HFF-Myc (cell line): ENCODE data around the gene CORIN.
"Not testable (repeated sequence)": the region's sequence is repeated elsewhere in the genome, so short reads cannot be mapped to it uniquely, and the experiment has no call there.

Experiments used
- DNase-seq: peaks from one replicate; pipeline ENCODE4 v3.0.0-alpha.2; 2011; ENCODE audit warnings: low read depth; ENCODE audit errors: extremely low read depth
- H3K4me3 ChIP-seq: replicated peaks from 2 replicates; pipeline ENCODE4 v1.5.1; 2011; ENCODE audit warnings: low read depth, mild to moderate bottlenecking, control low read depth, low read length
- TF ChIP-seq, protein P1 (sequence below): IDR thresholded peaks from 2 replicates; pipeline ENCODE4 v1.5.1; 2012; ENCODE audit warnings: mild to moderate bottlenecking, low read depth, low read length, control low read depth; ENCODE audit errors: missing control alignments

The CORIN gene

DNA sequence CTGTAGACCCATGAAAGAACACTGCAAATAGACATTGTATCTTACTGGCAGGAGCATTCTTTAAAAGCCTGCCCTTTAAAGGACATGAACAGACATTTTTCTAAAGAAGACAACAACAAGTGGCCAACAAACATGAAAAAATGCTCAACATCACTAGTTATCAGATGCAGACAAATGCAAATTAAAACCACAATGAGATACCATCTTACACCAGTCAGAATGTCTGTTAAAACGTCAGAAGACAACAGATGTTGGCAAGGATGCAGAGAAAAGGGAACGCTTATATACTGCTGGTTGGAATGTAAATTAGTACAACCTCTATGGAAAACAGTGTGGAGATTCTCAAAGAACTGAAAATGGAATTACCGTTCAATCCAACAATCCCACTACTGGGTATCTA, 275.6 kb downstream of the CORIN start:
- TF ChIP-seq, protein P1, sequence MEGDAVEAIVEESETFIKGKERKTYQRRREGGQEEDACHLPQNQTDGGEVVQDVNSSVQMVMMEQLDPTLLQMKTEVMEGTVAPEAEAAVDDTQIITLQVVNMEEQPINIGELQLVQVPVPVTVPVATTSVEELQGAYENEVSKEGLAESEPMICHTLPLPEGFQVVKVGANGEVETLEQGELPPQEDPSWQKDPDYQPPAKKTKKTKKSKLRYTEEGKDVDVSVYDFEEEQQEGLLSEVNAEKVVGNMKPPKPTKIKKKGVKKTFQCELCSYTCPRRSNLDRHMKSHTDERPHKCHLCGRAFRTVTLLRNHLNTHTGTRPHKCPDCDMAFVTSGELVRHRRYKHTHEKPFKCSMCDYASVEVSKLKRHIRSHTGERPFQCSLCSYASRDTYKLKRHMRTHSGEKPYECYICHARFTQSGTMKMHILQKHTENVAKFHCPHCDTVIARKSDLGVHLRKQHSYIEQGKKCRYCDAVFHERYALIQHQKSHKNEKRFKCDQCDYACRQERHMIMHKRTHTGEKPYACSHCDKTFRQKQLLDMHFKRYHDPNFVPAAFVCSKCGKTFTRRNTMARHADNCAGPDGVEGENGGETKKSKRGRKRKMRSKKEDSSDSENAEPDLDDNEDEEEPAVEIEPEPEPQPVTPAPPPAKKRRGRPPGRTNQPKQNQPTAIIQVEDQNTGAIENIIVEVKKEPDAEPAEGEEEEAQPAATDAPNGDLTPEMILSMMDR, result no peak

DNA sequence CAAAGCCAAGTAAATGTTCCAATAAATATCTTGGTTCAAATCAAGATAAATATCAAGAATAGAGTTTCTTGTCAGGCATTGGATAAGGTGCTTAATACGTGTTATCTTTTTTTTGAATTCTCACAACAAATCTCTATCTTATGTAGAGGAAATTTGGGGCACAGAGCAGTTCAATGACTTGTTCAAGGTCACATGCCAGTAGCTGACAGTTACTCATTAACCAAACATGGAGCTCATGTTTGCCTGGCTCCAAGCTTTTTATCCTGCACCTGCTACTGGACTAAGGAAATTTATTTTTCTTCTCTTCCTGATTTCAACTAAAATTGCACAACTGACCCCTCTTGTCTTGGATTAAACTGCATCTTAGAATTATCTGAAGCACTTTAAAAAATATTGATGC, 276.5 kb downstream of the CORIN start:
- TF ChIP-seq, protein P1, result no peak

More for the DNA sequence above, 275.6 kb downstream of the CORIN start:
- no peak overlapping the region for H3K4me3 ChIP-seq
- DNase-seq, result no peak

DNA sequence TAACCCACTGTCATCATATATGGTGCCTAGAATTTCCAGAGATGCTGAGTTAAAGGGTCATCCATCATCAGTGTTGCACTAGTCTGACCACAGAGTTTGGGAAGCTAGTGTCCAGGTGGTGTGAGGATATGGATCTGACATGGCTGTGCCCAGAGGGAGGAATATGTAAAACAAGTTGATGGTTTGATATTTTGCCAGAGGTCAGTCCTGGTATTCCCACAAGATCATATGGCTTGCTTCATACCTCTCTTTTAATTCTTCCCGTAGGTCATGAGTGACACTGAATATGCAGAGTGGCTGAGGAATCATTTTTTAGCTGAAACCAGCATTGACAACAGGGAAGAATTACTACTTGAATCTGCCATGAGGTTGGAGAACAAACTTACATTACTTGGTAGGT, 277.2 kb downstream of the CORIN start:
- H3K4me3 ChIP-seq, result no peak overlapping the region
- TF ChIP-seq, protein P1, result no peak
- no peak for DNase-seq

More for the DNA sequence above, 276.5 kb downstream of the CORIN start:
- no peak for DNase-seq
- H3K4me3 ChIP-seq, result no peak overlapping the region

DNA sequence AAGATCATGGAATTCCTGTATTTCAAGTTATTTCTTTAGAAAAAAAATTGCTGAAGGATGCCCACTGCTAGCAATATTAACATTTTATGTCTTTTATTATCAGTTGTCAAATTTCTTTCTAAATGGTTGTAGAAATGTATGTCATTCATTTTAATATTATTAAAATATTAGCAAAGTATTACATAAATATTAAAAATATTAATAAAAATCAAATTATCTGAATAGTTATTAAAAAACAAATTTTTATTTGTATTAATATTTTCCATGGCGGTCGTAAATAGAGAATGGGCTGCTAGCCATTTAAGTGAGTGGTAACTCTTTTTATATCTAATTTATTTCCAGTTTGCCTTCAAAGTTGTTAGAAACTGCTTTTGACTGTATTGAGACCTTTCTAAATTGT, 280.6 kb downstream of the CORIN start:
- no peak overlapping the region for H3K4me3 ChIP-seq
- DNase-seq, result no peak
- TF ChIP-seq, protein P1, result no peak

DNA sequence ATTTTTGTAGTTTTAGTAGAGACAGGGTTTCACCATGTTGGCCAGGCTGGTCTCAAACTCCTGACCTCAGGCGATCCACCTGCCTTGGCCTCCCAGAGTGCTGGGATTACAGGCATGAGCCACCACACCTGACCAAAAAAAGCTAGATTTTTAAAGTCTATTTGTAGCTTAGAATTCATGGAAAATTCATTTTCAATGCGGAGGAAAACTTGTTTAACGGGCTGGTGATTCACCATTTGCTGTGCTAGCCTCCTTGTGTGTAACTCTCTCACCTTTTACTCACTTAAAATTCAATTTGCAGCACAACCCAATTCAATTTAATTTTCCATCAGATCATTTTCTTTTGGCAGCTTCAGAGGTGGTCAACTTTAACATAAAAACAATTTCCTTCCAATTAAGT, 281.9 kb downstream of the CORIN start:
- H3K4me3 ChIP-seq, DNase-seq: not testable (repeated sequence)

DNA sequence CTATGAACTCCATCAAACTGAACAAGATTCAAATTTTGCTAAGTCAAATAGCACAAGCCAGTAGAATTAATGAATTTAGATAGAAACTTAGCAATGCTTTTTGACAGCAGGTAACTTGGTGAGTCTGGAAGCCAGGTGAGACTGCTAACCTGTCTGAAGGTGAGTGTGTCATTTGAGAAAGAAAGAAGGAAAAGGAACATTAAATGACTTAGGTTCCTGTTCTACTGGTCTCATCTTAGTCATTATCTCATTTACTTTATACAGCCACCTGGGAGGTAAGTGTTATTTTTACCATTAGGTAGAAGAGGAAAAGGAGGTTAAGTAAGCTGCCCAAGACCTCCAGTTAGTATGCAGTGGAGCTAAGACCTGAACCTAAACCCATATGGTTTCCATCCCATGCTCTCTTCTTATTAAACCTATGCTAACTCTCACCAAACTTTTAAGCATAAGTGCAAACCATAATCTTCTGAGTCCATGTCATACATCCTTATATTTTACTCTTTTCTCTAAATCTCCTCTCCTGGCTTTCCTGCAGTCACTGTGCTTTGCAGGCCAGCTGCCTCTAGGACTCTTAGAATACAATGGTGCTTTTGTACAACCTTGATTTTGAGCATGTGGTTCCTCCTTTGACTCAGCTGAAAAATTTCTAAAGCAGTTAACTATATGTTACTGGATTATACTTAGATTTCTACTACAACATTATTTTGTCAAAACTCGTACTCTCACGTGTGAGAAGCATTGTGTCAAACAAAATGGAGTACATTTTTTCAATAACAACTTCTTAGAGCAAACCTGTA, 284.3 kb downstream of the CORIN start:
- TF ChIP-seq, protein P1, result no peak
- no peak overlapping the region for H3K4me3 ChIP-seq
- DNase-seq, result no peak

DNA sequence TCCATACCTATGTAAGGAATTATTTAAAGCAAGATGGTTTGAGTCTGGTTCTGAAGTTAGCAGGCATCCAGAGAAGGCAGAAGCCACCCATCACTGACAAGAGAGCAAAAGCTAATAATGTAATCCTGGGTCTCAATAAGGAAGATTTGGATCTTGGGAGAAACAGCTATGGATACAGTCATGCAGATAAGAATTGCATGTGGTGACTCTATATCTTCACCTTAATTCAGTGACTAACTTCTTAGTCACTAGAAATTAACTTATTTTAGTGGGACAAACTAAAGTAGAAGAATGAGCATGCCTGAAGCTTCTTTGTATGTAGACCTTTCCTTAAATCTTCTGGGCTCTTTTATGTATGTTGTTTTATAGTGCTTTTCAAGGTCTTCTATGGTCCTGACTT, 286.2 kb downstream of the CORIN start:
- TF ChIP-seq, protein P1, result no peak
- no peak for DNase-seq
- H3K4me3 ChIP-seq, result no peak overlapping the region
